Right kidney (tissue), 9 donors: ENCODE measurements around the gene MFSD2B.
"Not testable (repeated sequence)": the region's sequence is repeated elsewhere in the genome, so short reads cannot be mapped to it uniquely, and the experiment has no call there.

Experiments used
- DNase-seq: peaks from one replicate; pipeline ENCODE4 v3.0.0-alpha.2; 2016
- long read RNA-seq, 8 donors: transcript quantifications; one replicate each; lab custom pipeline, GENCODE V29; 2026

The MFSD2B gene, protein sequence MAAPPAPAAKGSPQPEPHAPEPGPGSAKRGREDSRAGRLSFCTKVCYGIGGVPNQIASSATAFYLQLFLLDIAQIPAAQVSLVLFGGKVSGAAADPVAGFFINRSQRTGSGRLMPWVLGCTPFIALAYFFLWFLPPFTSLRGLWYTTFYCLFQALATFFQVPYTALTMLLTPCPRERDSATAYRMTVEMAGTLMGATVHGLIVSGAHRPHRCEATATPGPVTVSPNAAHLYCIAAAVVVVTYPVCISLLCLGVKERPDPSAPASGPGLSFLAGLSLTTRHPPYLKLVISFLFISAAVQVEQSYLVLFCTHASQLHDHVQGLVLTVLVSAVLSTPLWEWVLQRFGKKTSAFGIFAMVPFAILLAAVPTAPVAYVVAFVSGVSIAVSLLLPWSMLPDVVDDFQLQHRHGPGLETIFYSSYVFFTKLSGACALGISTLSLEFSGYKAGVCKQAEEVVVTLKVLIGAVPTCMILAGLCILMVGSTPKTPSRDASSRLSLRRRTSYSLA
- long read RNA-seq, donor 1, partial matches to known transcripts = 6 of 6 reads
- long read RNA-seq, donor 1, other reads (novel, unspliced or antisense) = 0 of 6 reads
- long read RNA-seq, donor 2 = 0 reads
- long read RNA-seq, donor 3, partial matches to known transcripts = 5 of 5 reads
- long read RNA-seq, donor 3, other reads (novel, unspliced or antisense) = 0 of 5 reads
- long read RNA-seq, donor 4 = 0 reads
- long read RNA-seq, donor 5 = 0 reads
- long read RNA-seq, donor 6, partial matches to known transcripts = 5 of 5 reads
- long read RNA-seq, donor 6, other reads (novel, unspliced or antisense) = 0 of 5 reads
- long read RNA-seq, donor 7, partial matches to known transcripts = 7 of 7 reads
- long read RNA-seq, donor 7, other reads (novel, unspliced or antisense) = 0 of 7 reads
- long read RNA-seq, donor 8 = 0 reads

DNA sequence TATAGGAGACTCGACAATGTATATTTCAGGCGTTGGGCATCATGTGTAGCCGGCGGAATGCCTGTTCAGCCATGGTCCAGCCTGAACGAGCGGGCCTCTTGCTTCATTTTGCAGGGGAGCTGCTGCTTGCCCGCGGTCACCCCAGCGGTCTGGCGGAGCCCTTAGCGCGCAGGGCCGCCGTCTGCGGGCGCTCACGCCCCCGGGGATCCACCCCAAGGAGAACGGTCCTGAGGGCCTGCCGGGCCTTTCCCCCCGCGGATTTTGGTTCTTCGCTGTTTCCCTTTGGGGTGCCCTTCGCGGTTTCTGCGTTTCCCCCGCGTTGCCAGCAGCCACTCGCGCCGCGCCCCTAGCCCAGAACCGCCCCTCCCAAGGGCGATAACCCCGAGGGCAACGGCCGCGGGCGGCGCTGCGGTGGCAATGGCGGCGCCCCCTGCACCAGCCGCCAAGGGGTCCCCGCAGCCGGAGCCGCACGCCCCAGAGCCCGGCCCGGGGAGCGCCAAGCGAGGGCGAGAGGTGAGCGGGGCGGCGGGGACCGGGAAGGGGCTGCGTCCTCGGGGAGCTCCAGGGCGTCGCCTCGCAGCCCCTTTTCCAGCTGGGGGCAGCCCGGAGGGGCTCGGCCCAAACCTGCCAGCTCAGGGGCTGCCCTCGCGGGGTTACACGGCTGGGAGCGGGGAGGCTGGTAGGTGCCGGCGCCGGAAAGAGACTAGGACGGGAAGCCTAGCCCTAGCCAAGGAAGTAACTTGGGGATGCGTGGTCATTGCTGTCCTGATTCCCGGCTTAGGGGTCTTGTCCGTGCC lies at the start of gene MFSD2B:
MFSD2B (plus strand) TSS at position 406 of the 797 bp plus-strand sequence; CDS start at position 418, 12 bp downstream.
- DNase-seq = peak; percentile 55

DNA sequence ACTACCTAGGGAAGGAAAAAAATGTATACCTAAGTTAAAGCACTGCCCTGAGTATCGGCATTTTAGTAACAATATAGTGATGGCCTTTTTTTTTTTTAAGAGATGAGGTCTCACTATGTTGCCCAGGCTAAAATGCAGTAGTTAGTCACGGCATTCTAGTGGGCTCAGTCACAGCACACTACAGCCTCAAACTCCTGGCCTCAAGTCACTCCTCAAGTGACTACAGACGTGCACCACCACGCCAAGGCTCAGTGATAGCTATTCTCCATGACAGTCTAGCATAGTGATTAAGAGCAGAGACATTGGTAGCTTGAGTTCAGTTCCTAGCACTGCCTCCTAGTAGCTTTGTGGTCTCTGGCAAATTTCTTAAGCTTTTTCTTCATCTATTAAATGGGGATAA lies 42.0 kb upstream of the MFSD2B start:
- no peak for DNase-seq

DNA sequence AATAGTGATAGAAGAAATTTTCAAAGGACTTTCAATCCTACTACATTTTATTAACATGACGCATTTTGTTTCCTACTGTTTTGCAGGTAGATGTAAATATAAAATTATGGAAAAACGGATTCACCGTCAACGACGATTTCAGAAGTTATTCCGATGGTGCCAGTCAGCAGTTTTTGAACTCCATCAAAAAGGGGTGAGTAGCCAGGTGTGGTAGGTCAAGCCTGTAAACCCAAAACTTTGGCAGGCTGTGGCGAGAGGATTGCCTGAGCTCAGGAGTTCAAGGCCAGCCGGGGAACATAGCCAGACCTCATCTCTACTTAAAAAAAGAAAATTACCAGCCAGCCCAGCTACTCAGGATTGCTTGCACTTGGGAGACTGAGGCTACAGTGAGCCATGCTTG lies 33.0 kb upstream of the MFSD2B start:
- DNase-seq = no peak

DNA sequence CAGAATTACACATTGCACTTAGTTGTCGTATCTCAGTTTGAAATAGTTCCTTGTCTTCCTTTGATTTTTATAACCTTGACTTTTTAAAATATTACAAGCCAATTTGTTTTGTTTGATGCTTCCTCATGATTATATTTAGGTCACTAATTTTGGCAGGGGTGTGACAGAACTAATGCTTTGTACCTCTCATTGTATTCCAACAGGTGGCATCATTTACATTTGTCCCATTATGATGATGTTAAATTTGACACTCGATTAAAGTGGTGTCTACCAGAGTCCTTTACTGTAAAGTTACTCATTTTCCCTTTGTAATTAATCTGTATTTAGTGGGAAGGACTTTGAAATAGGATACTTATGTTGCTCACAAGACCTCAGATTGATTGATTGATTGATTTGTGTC lies 21.5 kb upstream of the MFSD2B start:
- no peak for DNase-seq

DNA sequence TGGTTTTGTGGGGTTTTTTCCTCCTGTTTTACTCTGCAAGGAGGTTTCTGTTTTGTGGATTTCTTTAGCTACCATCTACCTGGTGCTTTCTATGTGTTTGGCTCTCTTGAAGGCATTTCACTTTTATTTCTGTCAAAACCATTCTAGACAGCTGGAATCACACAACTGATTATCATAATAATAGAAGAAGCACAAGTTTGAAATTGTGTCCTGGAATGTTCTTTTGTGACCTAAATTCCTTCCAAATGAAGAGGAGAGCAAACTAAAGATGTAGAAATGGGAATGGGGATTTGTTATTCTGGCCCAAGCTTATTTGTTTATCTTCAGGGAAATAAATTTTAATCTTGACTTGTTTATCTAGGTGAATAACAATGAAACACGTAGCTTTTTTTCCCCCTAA lies 17.0 kb upstream of the MFSD2B start:
- no peak for DNase-seq

DNA sequence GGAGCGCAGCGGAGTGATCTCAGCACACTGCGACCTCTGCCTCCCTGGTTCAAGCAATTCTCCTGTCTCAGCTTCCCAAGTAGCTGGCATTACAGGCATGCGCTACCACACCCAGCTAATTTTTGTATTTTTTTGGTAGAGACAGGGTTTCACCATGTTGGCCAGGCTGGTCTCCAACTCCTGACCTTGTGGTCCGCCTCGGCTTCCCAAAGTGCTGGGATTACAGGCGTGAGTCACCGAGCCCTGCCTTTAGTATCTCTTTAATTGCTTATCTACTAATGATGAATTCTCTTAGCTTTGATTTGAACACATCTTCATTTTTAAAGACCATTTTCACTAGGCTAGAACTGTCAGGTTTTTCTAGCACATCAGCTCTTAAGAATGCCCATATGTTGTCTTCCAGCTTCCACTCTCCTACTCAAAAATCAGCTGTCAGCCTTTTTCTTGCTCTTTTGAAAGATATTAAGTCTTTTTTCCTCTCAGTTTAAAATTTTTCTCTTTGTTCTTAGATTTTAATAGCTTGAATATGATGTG lies 16.1 kb upstream of the MFSD2B start:
- DNase-seq = no peak

- no peak for DNase-seq
These were observed 15.3 kb upstream of the MFSD2B start for GRCh38 chr2:23994567-23994966.

- DNase-seq = no peak
These were observed 2.2 kb upstream of the MFSD2B start for GRCh38 chr2:24007693-24008092.

DNA sequence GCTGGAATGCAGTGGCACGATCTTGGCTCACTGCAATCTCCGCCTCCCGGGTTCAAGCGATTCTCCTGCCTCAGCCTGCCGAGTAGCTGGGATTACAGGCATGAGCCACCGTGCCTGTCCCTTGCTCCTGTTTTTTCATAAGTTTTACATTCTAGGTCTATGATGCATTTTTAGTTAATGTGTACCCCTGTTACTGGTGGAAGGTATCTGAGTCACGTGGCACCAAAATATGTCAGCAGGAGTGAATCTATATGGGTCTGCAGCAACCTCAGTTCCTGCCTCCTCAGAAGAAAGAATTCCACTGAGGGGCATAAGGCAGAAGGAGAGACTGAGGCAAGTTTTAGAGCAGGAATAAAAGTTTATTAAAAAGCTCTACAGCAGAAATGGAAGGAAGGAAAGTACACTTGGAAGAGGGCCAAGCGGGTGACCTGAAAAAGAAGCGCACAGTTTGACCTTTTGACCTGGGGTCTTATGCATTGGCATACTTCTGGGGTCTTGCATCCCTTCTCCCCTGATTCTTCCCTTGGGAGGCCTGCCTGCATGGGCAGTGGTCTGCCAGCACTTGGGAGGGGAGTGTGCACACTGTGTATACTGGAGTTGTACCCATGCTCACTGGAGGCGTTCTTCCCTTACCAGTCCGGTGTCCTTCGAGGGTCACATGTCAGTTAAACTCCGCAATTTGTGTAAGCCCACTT lies 1.1 kb upstream of the MFSD2B start:
- DNase-seq = no peak

DNA sequence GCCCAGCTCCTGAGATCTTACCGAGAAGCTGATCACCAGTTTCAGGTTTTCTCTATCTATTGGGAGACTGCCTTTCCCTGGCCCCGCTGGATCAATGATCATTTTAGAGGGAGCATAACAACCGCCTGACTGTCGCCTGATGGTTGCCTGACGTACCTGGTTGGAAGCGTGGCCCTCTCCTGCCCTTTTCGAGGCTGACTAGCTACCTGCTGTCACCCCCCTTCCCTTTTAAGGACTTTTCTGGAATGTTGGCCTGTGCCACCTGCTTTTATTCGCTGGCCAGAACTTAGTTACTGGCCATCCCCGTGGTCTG lies 562 bp upstream of the MFSD2B start:
- DNase-seq = no peak

DNA sequence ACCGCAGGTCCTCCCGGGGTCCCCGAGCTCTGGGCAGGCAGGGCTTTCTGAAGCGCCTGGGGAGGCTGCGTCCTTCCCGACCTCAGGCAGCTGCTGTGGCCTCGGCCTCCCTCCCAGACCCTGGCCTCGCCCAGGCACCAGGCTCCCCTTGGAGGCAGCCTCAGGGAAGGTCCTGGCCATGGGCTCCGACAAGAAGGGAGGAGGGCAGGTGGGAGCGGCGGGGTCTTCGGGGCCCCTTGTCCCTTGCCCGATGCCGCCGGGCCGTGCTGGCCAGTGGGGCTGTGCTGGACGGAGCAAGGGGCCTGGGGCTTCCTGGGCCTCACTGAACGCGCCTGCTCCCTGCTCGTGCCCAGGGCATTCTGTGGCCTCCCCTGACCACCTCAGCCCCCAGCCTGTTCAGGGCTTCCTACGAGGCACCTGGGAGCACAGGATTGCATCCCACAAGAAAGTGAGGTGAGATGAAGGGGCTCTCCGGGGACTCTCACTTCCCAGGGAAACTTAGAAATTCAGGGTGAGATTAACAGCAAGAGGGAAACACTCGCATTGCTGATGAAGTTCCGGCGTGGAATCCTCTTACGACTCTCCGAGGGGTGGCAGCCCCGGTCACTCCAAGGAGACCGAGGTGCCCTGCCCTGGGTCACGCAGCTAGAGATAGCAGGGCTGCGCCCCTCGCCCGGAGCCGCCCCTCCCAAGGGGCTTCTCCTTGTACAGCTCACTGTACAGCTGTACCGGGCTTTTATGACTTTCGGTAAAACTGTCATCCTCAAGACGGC lies 778 bp downstream of the MFSD2B start:
- DNase-seq = no peak

DNA sequence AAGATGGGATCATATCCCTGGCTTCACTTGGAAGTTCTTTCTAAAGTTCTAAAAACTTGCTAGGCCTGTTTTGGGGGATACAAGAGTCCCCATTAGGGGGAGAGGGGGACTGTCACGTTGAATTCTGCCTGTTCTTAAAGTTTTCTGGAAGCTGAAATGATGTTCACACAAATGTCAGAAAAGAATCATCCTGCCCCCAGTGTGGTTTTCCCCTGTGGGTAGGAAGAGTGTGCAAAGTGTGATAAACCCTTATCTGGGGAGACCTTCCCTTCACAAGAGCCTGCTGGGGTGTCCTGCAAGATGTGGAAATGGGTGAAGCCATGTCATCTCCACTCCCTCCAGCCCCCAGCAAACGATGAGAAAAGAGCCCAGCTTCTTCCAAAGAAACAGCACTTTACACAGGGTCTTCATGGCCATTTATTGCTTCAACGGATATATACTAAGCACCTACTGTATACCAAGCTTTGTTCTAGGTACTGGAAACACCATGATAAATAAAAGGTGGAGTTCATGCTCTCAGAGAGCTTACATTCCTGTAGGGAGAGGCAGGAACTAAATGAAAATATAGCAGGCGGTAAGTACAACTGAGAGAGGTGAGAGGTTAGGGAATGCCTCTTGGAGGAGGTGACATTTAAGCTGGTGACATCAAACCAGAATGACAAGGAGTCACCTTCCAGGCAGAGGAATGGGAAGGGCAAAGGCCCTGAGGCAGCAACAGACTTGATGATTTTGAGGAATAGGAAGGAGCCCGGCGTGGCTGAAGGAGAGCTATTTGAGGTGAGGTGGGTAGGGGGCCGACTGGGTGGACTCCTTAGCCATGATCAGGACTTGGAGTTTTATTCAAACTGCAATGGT lies 1.6 kb downstream of the MFSD2B start:
- DNase-seq = no peak

GRCh38 chr2:24012521-24013188 lies 2.8 kb downstream of the MFSD2B start:
- DNase-seq = no peak

GRCh38 chr2:24014902-24015301 lies 5.0 kb downstream of the MFSD2B start:
- not testable (repeated sequence) for DNase-seq

DNA sequence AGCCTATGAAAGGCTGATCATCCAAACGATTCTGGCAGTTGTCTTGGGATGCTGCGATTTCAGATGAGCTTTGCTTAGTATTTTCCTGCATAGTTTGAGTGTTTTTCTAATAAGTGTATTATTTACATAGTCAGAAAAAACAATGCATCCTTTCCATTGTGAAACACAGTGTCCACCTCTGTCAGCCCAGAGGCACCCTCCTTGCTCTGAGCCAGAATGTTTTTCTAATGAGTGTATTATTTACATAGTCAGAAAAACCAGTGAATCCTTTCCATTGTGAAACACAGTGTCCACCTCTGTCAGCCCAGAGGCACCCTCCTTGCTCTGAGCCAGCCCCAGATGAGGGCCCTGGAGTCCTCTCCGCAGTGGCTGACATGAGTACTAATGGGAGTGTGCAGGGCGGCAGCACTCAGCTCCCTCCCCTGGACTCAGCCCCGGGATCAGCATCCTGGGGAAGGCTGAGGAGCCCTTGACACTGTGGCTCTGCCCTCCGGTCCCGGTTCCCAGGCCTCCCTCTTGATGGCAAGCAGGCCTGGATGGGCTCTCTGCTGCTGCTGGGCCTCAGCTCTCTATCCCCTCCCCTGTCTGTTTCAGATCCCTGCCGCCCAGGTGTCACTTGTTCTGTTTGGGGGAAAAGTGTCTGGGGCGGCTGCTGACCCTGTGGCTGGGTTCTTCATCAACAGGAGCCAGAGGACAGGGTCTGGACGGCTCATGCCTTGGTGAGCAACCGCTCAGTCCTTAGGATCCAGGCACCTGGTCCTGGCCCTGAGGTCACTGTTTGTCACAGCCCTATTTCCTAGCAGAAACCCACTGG lies 5.9 kb downstream of the MFSD2B start:
- no peak for DNase-seq

- DNase-seq = no peak
These were observed 6.5 kb downstream of the MFSD2B start for GRCh38 chr2:24016376-24016761.

GRCh38 chr2:24016853-24017703 lies 7.2 kb downstream of the MFSD2B start:
- no peak for DNase-seq

DNA sequence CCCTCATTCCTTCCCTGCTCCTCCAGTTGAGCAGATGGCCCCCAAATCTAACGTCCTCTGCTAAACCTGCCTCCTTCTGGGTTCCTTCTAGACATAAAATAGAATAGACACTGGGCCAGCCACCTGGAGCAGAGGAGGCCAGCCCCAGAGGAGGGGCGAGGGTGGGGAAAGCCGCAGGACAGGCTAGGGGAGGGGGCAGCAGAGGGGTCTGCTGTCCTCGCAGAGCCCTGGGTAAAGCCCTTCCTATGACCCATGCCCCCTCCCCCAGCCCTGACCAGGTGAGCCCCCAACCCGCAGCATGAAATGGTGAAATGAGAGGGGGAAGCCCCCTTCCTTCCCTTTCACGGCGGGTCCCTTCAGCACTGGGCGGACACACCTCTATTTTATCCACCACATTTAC lies 7.8 kb downstream of the MFSD2B start:
- DNase-seq = no peak
